22Rv1 (cell line): ENCODE results near the gene ANAPC16.

Source experiments
- CTCF ChIP-seq: fragments of 450-650 bp; IDR thresholded peaks from 2 replicates; pipeline ENCODE4 v1.5.1; 2017; ENCODE audit warnings: mild to moderate bottlenecking
- ZFX ChIP-seq: fragments of 450-650 bp; IDR thresholded peaks from 2 replicates; pipeline ENCODE4 v1.6.1; 2017; ENCODE audit warnings: antibody characterized with exemption, borderline replicate concordance

DNA sequence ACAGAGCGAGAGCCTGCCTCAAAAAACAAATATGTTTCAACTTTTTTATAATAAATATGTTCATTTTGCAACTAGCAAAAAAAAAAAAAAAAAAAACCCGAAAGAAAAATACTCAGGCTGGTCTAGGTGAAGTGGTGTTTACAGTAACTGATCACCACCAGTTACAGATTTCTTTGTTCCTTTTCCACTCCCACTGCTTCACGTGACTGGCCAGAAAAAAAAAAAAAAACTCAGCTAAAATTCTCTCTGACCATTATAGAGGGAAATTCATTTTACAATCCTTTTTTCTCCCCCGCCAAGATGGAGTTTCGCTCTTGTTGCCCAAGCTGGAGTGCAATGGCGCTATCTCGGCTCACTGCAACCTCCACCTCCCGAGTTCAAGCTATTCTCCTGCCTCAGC lies 4.8 kb downstream of the ANAPC16 start:
- no peak for TF ChIP-seq CTCF
- TF ChIP-seq ZFX: no peak
